Transverse colon (tissue), 4 donors: Measurements from ENCODE around the gene MYO15B. TPM values are rescaled to one million over a fixed set of nuclear protein-coding genes. Genes with fewer than 3 reads are reported as not detected.

Source experiments
- DNase-seq: peaks from one replicate; pipeline ENCODE4 v3.0.0-alpha.2; 2019
- H3K27ac ChIP-seq, 4 donors: fragments of 200-600 bp; sonication (generic); 2 replicates each; pipeline ENCODE4 v1.5.1; 2016 to 2018; ENCODE audit warnings: inconsistent platforms in 4 of 4
- H3K27me3 ChIP-seq: fragments of 200-600 bp; sonication (generic); 2 replicates; pipeline ENCODE4 v1.5.1; 2017; ENCODE audit warnings: inconsistent platforms
- H3K36me3 ChIP-seq, 4 donors: fragments of 200-600 bp; sonication (generic); 2 replicates each; pipeline ENCODE4 v1.5.1; 2017 to 2019; ENCODE audit warnings: inconsistent platforms in 4 of 4
- H3K4me1 ChIP-seq, 4 donors: fragments of 200-600 bp; sonication (generic); 2 replicates each; pipeline ENCODE4 v1.5.1; 2017 to 2020; ENCODE audit warnings: inconsistent platforms in 4 of 4
- H3K4me3 ChIP-seq, 4 donors: fragments of 200-600 bp; sonication (generic); 1 replicate in 1 of 4; 2 replicates in 3 of 4; pipeline versions ENCODE4 v1.5.1 to v1.6.1; 2017 to 2019; ENCODE audit warnings: inconsistent platforms in 4 of 4
- H3K9me3 ChIP-seq, 2 donors: fragments of 200-600 bp; sonication (generic); 2 replicates each; pipeline ENCODE4 v1.5.1; 2017 to 2019; ENCODE audit warnings: inconsistent platforms in 2 of 2
- EP300 ChIP-seq: sonication (generic); formaldehyde crosslinking; IDR thresholded peaks from one replicate; pipeline ENCODE4 v1.6.1; 2017; ENCODE audit warnings: antibody characterized with exemption, low read depth
- POLR2A ChIP-seq: fragments of 450-650 bp; IDR thresholded peaks from one replicate; pipeline ENCODE4 v1.6.1; 2016; ENCODE audit warnings: antibody characterized with exemption, mild to moderate bottlenecking, moderate library complexity
- POLR2AphosphoS5 ChIP-seq, 3 donors: sonication (generic); formaldehyde crosslinking; IDR thresholded peaks; one replicate each; pipeline ENCODE4 v1.6.1; 2016; ENCODE audit warnings: antibody characterized with exemption in 3 of 3
- WGBS, 2 donors: methylation state at CpG; one replicate each; pipeline ENCODE4 v1.1.5; 2018; ENCODE audit warnings: low coverage in 1 of 2; 5-methylcytosine and 5-hydroxymethylcytosine counted together
- in situ Hi-C, 4 donors: fragments of 200-750 bp; cut with MboI; loops; one replicate each; pipeline versions ENCODE4 v1.15.0 to v1.15.1; 2017; ENCODE audit warnings: low sequenced_read_pairs in 3 of 4, low pct_ligation_motif_present in 1 of 4, low pct_unique_long_range_greater_than_20kb in 1 of 4
- intact Hi-C: fragments of 100-400 bp; cut with DNase I; formaldehyde crosslinking; loops from one replicate; pipeline ENCODE4 v1.15.1; 2023; ENCODE audit warnings: low total_unique reads
- total RNA-seq, 4 donors: library from RNA; depleted of rRNA; stranded (reverse); fragments of >200 nt; gene quantifications; one replicate each; pipeline ENCODE4 v1.1.0, GENCODE V29; 2016
- TF ChIP-seq, protein P1 (sequence below), 5 experiments: fragments of 200-600 bp in 3 of 5; fragments of 450-650 bp in 2 of 5; sonication (generic) in 3 of 5; IDR thresholded peaks; 1 replicate in 2 of 5; 2 replicates in 3 of 5; pipeline ENCODE4 v1.5.1; 2016 to 2017; ENCODE audit warnings: antibody characterized with exemption in 5 of 5, inconsistent platforms in 3 of 5, mild to moderate bottlenecking in 2 of 5, moderate library complexity in 1 of 5

MYO15B gene
- total RNA-seq, 4 donors from 2014 or later: 59.3 to 1,778 (median 829) TPM

GRCh38 chr17:75628425-75628824, 40.8 kb downstream of the MYO15B start:
- no peak for DNase-seq
- TF ChIP-seq POLR2A (no peak), POLR2AphosphoS5 (IDR thresholded peaks at IDR 0.05) (peak in 1 of 3 donors; percentile 24)
- H3K4me3 ChIP-seq: no peak overlapping the region
- H3K27ac ChIP-seq: no peak overlapping the region
- intact Hi-C loops: no loop called here
- 74% methylated on average over 6 of the region's 6 CpGs; no CpG with 5 or more reads in 1 of the 2 donors for WGBS, 2 donors
- H3K36me3 ChIP-seq: peaks cover 0 to 5% (median 2%) of the 10 kb centered on the region in 4 donors
- no peaks in the 10 kb centered on the region for H3K27me3 ChIP-seq
- H3K9me3 ChIP-seq: no peaks in the 10 kb centered on the region
- H3K4me1 ChIP-seq: peaks cover 4 to 10% (median 9%) of the 10 kb centered on the region in 4 donors
- in situ Hi-C loops: no loop called here

DNA sequence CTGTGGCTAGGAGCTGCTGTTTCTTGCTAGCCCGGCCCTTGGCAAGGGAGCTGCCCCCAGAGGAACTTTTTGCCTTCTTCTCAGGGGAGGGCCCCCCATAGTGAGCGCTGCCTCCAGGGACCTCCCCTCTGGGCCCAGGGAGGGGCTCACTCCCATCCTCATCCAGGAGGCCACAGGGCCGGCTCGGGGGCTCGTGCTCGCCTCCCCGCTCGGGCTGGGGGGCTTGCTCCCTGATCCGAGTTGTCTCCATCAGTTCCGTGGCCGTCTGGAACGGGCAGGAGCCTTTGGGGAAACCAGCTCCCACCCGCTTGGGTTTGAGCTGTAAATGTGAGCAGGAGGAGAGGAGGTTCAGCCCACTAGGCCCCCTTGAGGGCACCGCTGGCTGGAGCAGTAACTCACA, 41.6 kb downstream of the MYO15B start:
- 87% methylated on average over 14 of the region's 14 CpGs; no CpG with 5 or more reads in 1 of the 2 donors for WGBS, 2 donors

GRCh38 chr17:75630071-75630917, 42.7 kb downstream of the MYO15B start:
- no peak for DNase-seq
- WGBS, 2 donors: 85% methylated on average over 25 of the region's 26 CpGs; no CpG with 5 or more reads in 1 of the 2 donors

More for the DNA sequence above, 41.6 kb downstream of the MYO15B start:
- in situ Hi-C loops (no loop called here), intact Hi-C loops (no loop called here)
- H3K4me1 ChIP-seq: peaks cover 9 to 17% (median 16%) of the 10 kb centered on the region in 4 donors
- H3K36me3 ChIP-seq: peaks cover 0 to 5% (median 2%) of the 10 kb centered on the region in 4 donors
- no peak for TF ChIP-seq EP300
- TF ChIP-seq POLR2A: no peak
- no peak for TF ChIP-seq POLR2AphosphoS5 (IDR thresholded peaks at IDR 0.05)
- TF ChIP-seq, protein P1, sequence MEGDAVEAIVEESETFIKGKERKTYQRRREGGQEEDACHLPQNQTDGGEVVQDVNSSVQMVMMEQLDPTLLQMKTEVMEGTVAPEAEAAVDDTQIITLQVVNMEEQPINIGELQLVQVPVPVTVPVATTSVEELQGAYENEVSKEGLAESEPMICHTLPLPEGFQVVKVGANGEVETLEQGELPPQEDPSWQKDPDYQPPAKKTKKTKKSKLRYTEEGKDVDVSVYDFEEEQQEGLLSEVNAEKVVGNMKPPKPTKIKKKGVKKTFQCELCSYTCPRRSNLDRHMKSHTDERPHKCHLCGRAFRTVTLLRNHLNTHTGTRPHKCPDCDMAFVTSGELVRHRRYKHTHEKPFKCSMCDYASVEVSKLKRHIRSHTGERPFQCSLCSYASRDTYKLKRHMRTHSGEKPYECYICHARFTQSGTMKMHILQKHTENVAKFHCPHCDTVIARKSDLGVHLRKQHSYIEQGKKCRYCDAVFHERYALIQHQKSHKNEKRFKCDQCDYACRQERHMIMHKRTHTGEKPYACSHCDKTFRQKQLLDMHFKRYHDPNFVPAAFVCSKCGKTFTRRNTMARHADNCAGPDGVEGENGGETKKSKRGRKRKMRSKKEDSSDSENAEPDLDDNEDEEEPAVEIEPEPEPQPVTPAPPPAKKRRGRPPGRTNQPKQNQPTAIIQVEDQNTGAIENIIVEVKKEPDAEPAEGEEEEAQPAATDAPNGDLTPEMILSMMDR (IDR thresholded peaks at IDR 0.05): no peak
- DNase-seq: no peak
- no peak overlapping the region for H3K27ac ChIP-seq
- no peaks in the 10 kb centered on the region for H3K27me3 ChIP-seq
- H3K9me3 ChIP-seq: no peaks in the 10 kb centered on the region
- H3K4me3 ChIP-seq: no peak overlapping the region

DNA sequence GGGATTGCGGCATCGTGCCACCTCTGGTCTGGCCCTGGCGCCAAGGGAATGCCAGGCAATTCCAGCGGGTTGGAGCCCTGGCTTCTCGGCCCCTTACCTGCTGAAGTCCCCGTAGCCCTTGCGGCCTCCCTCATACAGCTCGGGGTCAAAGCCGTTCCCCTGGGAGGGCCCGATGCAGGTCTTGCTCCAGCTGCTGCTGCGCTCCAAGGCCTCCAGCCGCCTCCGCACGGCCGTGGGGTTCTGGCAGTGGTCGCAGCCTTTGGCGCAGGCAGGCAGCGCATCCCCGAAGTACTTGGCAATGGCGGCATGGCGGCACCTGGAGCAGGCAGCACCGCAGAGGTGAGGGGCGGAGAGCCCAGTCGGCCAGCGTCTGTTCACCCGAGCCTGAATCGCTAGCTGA, 43.8 kb downstream of the MYO15B start:
- intact Hi-C loops (no loop called here), in situ Hi-C loops (no loop called here)
- H3K4me1 ChIP-seq: peaks cover 12 to 33% (median 26%) of the 10 kb centered on the region in 4 donors
- no peaks in the 10 kb centered on the region for H3K9me3 ChIP-seq
- peak in 1 of 3 donors; percentile 4 for TF ChIP-seq POLR2AphosphoS5 (IDR thresholded peaks at IDR 0.05)
- TF ChIP-seq, protein P1 (IDR thresholded peaks at IDR 0.05): no peak
- TF ChIP-seq EP300: no peak
- no peak for TF ChIP-seq POLR2A
- H3K4me3 ChIP-seq: no peak overlapping the region
- H3K27me3 ChIP-seq: no peaks in the 10 kb centered on the region
- no peak overlapping the region for H3K27ac ChIP-seq
- no peak for DNase-seq
- H3K36me3 ChIP-seq: peaks cover 0 to 4% (median 2%) of the 10 kb centered on the region in 4 donors
- WGBS, 2 donors: 93% methylated on average over 21 of the region's 27 CpGs; no CpG with 5 or more reads in 1 of the 2 donors

More at GRCh38 chr17:75630071-75630917, 42.7 kb downstream of the MYO15B start:
- intact Hi-C loops: no loop called here
- Histone ChIP-seq H3K27ac (no peak overlapping the region), H3K36me3 (peaks cover 0 to 5% (median 2%) of the 10 kb centered on the region in 4 donors), H3K9me3 (no peaks in the 10 kb centered on the region), H3K27me3 (no peaks in the 10 kb centered on the region), H3K4me1 (peaks cover 12 to 24% (median 20%) of the 10 kb centered on the region in 4 donors), H3K4me3 (no peak overlapping the region)
- in situ Hi-C loops: no loop called here
- TF ChIP-seq, protein P1 (IDR thresholded peaks at IDR 0.05): no peak
- TF ChIP-seq POLR2A: peak; percentile 9
- no peak for TF ChIP-seq EP300
- TF ChIP-seq POLR2AphosphoS5 (IDR thresholded peaks at IDR 0.05): no peak
